CD4-positive, alpha-beta memory T cell (primary cell): Measurements from ENCODE around the gene PHLDA3. TPM values are rescaled to one million over a fixed set of nuclear protein-coding genes. Genes with fewer than 3 reads are reported as not detected.

Experiments used
- CTCF ChIA-PET: fragments of 350-600 bp; sonication (Branson Sonifier 250); formaldehyde crosslinking; loops from one replicate; lab custom pipeline; 2021; ENCODE audit warnings: inconsistent platforms; ENCODE audit not compliant: partially characterized antibody; lab: Charles Lee
- POLR2A ChIA-PET: fragments of 350-600 bp; sonication (Branson Sonifier 250); formaldehyde crosslinking; loops from one replicate; lab custom pipeline; 2021; ENCODE audit not compliant: partially characterized antibody; lab: Charles Lee
- DNase-seq, 5 donors: peaks; one replicate each; pipeline versions ENCODE4 v3.0.0 to v3.0.0-alpha.2; 2020 to 2022; ENCODE audit warnings: mixed read lengths in 1 of 5
- H3K27ac ChIP-seq: one replicate; pipeline ENCODE4 v1.7.0; 2013; ENCODE audit warnings: low read depth, low read length
- H3K27me3 ChIP-seq: 2 replicates; pipeline ENCODE4 v1.7.0; 2013; ENCODE audit warnings: mild to moderate bottlenecking, low read length, moderate library complexity; ENCODE audit not compliant: insufficient read depth
- H3K36me3 ChIP-seq: 2 replicates; pipeline ENCODE4 v1.7.0; 2013; ENCODE audit warnings: mild to moderate bottlenecking, low read length, moderate library complexity; ENCODE audit not compliant: insufficient read depth
- H3K4me1 ChIP-seq: 2 replicates; pipeline ENCODE4 v1.7.0; 2013; ENCODE audit warnings: mild to moderate bottlenecking, low read length, moderate library complexity; ENCODE audit not compliant: insufficient read depth
- H3K4me3 ChIP-seq, 2 donors: one replicate each; pipeline ENCODE4 v1.7.0; 2013; ENCODE audit warnings: low read length in 2 of 2, mild to moderate bottlenecking in 1 of 2
- H3K9me3 ChIP-seq, 2 donors: one replicate each; pipeline ENCODE4 v1.7.0; 2013; ENCODE audit warnings: low read length in 2 of 2, control low read depth in 1 of 2; ENCODE audit not compliant: control insufficient read depth in 1 of 2
- H3K27ac Mint-ChIP-seq, 7 donors: one replicate each; pipeline ENCODE4 v1.8.0; 2020 to 2021; ENCODE audit warnings: mixed read lengths in 7 of 7, mild to moderate bottlenecking in 6 of 7, inconsistent platforms in 3 of 7, moderate library complexity in 3 of 7
- H3K27me3 Mint-ChIP-seq, 2 donors: one replicate each; pipeline ENCODE4 v1.8.0; 2020 to 2021; ENCODE audit warnings: mixed read lengths in 2 of 2
- H3K36me3 Mint-ChIP-seq, 2 donors: one replicate each; pipeline ENCODE4 v1.8.0; 2020 to 2021; ENCODE audit warnings: mixed read lengths in 2 of 2, inconsistent platforms in 1 of 2, mild to moderate bottlenecking in 1 of 2
- H3K4me1 Mint-ChIP-seq, 4 donors: one replicate each; pipeline ENCODE4 v1.8.0; 2020 to 2021; ENCODE audit warnings: mixed read lengths in 4 of 4, mild to moderate bottlenecking in 1 of 4
- H3K4me3 Mint-ChIP-seq, 8 donors: one replicate each; pipeline ENCODE4 v1.8.0; 2020 to 2021; ENCODE audit warnings: mixed read lengths in 8 of 8, mild to moderate bottlenecking in 7 of 8, moderate library complexity in 6 of 8, inconsistent platforms in 3 of 8
- H3K9me3 Mint-ChIP-seq, 8 donors: one replicate each; pipeline ENCODE4 v1.8.0; 2020 to 2021; ENCODE audit warnings: mixed read lengths in 8 of 8, mild to moderate bottlenecking in 5 of 8, inconsistent platforms in 3 of 8, moderate library complexity in 1 of 8
- intact Hi-C: fragments of 100-400 bp; cut with micrococcal nuclease; formaldehyde crosslinking; loops from one replicate; pipeline ENCODE4 v1.15.1; 2023
- polyA plus RNA-seq, 2 donors: library from polyadenylated mRNA; unstranded; fragments of 300-500 nt; fragmentation: Illumina TruSeq; gene quantifications; one replicate each; pipeline ENCODE4 v1.2.3, GENCODE V29; 2021
- total RNA-seq, 2 experiments: library from RNA; stranded (reverse); gene quantifications; one replicate each; pipeline ENCODE4 v1.2.3, GENCODE V29; 2021

The PHLDA3 gene
- total and polyA plus RNA-seq, 4 experiments from 2014 or later: 0.30 to 7.8 (median 4.0) TPM

DNA sequence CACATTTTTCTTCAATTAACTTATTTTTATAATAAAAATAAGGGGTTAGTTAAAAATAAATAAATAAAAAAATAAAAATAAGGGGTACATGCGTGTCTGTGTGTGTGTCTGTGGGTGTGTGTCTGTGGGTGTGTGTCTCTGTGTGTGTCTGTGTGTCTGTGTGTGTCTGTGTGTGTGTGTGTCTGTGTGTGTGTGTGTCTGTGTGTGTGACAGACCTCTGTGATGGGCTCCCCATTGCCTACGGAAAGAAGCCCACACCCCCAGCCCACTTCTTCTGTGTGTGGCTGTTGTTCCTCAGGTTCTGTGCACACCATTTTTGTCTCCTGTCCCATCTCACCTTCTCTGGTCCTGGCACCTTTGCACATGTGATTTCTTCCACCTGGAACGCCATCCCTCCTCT, 9.9 kb downstream of the PHLDA3 start:
- ChIA-PET CTCF (interaction anchor here (0.6 to 3.3 kb wide), 2 partner anchors 11 to 655 kb away, joined by 3 to 9 read pairs; no protein-coding TSS in a partner anchor), POLR2A (no interaction called here)
- DNase-seq: no peak
- Mint-ChIP-seq H3K4me3 (no peak overlapping the region), H3K9me3 (no peaks in the 10 kb centered on the region), H3K27ac (no peak overlapping the region), H3K36me3 (no peaks in the 10 kb centered on the region), H3K27me3 (peaks cover 2 to 3% of the 10 kb centered on the region in 2 donors), H3K4me1 (peaks cover 0 to under 1% (median 0%) of the 10 kb centered on the region in 4 donors)
- Histone ChIP-seq H3K4me1 (no peaks in the 10 kb centered on the region), H3K36me3 (no peaks in the 10 kb centered on the region), H3K4me3 (no peak overlapping the region), H3K27me3 (no peaks in the 10 kb centered on the region), H3K27ac (no peak overlapping the region), H3K9me3 (no peaks in the 10 kb centered on the region)
- intact Hi-C loops: no loop called here

DNA sequence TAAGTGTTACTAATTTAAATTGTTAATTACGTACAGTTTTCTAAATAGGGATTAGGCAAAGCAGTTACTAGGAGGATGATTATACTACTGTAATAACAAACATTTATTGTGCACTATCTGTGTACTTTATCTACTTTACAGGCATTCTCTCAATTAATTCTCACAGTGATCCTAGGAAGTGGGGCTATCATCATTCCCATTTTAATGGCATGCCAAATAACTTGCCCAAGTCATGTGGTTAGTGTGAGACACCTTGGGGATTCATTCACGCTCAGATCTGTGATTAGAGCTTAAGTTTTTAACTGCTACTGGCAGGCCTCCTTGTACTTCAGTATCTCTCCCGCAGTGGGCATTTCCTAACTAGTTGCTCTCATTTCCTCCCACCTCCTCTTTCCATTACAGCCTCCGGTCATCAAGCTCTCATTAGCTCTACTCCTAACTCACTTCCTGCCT, 11.5 kb downstream of the PHLDA3 start:
- ChIA-PET CTCF (interaction anchor here (1.4 to 3.5 kb wide), 2 partner anchors 11 to 55 kb away, joined by 4 to 10 read pairs; no protein-coding TSS in a partner anchor), POLR2A (no interaction called here)
- Histone ChIP-seq H3K4me1 (no peaks in the 10 kb centered on the region), H3K9me3 (no peaks in the 10 kb centered on the region), H3K36me3 (no peaks in the 10 kb centered on the region), H3K27ac (no peak overlapping the region), H3K4me3 (no peak overlapping the region), H3K27me3 (no peaks in the 10 kb centered on the region)
- Mint-ChIP-seq H3K9me3 (peaks cover 0 to 2% (median 0%) of the 10 kb centered on the region in 8 donors), H3K27me3 (peaks cover 2 to 3% of the 10 kb centered on the region in 2 donors), H3K4me1 (peaks cover 0 to 3% (median 0%) of the 10 kb centered on the region in 4 donors), H3K27ac (no peak overlapping the region), H3K4me3 (no peak overlapping the region), H3K36me3 (no peaks in the 10 kb centered on the region)
- intact Hi-C loops: no loop called here
- DNase-seq: no peak

DNA sequence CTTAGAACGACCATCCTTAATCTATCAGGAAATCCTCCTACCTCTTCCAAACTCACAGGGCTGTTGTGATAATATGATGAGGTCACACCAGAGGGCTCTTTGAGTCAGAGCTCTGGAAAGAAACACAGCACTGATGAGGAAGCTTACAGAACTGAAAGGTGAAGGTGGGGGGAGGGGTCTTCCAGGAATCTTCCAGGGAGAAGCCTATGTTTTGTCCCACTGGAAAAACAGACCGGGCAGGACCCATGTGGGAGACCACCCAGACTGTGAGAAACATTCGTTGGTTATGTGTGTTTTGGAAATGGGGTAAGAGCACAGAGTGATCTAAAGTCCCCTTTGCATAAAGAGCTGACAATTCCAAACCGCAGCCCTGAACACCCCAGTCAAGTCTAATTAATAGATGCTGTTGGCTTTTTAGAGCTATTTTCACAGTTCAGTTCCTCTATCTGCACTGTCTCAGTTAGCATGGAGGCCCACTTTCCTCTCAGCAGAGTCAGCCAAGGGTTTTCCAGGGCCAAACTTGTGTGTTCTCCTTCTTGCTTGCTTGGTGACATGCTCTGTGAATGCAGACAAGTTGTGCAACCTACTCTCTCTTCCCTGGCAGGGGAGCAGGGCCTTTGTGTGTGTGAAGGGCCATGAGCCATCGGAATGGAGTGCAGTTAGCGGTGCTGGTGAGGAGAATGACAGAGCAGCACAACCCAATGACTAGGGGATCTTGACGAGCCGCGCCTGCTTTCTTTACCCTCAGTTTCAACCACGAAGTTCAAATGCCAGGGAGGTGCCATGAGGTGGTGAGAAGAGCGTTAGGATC, 12.3 kb downstream of the PHLDA3 start:
- Mint-ChIP-seq H3K4me1 (peaks cover 0 to 3% (median 0%) of the 10 kb centered on the region in 4 donors), H3K36me3 (no peaks in the 10 kb centered on the region), H3K27me3 (peaks cover 2 to 4% of the 10 kb centered on the region in 2 donors), H3K4me3 (no peak overlapping the region), H3K27ac (no peak overlapping the region), H3K9me3 (peaks cover 0 to 2% (median 0%) of the 10 kb centered on the region in 8 donors)
- DNase-seq: no peak
- Histone ChIP-seq H3K36me3 (no peaks in the 10 kb centered on the region), H3K4me1 (no peaks in the 10 kb centered on the region), H3K9me3 (no peaks in the 10 kb centered on the region), H3K27ac (no peak overlapping the region), H3K4me3 (no peak overlapping the region), H3K27me3 (no peaks in the 10 kb centered on the region)
- ChIA-PET CTCF (interaction anchor here (0.6 to 3.5 kb wide), 3 partner anchors 10 to 56 kb away, joined by 3 to 10 read pairs (median 4); no protein-coding TSS in a partner anchor), POLR2A (no interaction called here)
- intact Hi-C loops: no loop called here

DNA sequence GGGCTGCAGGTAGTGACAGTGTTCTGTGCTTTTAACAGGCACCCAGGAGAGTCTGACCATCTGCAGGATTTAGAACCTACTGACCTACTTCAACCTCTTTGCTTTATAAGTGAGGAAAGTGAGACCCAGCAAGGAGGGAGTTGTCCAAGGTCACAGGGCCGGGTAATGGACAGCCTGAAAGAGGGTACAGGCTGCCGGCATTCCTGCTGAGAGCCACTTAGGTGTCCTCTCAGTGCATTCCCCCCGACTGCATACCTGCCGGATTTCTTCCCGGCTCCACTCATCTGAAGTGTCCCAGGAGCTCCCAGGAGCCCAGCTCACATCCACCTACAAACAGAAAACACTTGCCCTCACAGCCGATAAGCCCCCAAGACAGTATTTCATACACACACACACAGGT, 13.9 kb downstream of the PHLDA3 start:
- no peak overlapping the region for H3K4me3 ChIP-seq
- H3K9me3 Mint-ChIP-seq: peaks cover 0 to 2% (median 0%) of the 10 kb centered on the region in 8 donors
- CTCF ChIA-PET: interaction anchor here (3.5 kb wide), 1 partner anchor 8 kb away, joined by 10 read pairs; no protein-coding TSS in a partner anchor
- DNase-seq: no peak
- intact Hi-C loops: no loop called here
- H3K4me3 Mint-ChIP-seq: peak overlapping the region in 1 of 8 donors; percentile 5
- H3K4me1 Mint-ChIP-seq: peaks cover 0 to 3% (median 0%) of the 10 kb centered on the region in 4 donors
- no peaks in the 10 kb centered on the region for H3K4me1 ChIP-seq
- peak overlapping the region in 1 of 7 donors; percentile 5 for H3K27ac Mint-ChIP-seq
- H3K27me3 Mint-ChIP-seq: peaks cover 2 to 6% of the 10 kb centered on the region in 2 donors
- no peak overlapping the region for H3K27ac ChIP-seq
- no peaks in the 10 kb centered on the region for H3K36me3 ChIP-seq
- POLR2A ChIA-PET: no interaction called here
- no peaks in the 10 kb centered on the region for H3K27me3 ChIP-seq
- no peaks in the 10 kb centered on the region for H3K9me3 ChIP-seq
- H3K36me3 Mint-ChIP-seq: no peaks in the 10 kb centered on the region

DNA sequence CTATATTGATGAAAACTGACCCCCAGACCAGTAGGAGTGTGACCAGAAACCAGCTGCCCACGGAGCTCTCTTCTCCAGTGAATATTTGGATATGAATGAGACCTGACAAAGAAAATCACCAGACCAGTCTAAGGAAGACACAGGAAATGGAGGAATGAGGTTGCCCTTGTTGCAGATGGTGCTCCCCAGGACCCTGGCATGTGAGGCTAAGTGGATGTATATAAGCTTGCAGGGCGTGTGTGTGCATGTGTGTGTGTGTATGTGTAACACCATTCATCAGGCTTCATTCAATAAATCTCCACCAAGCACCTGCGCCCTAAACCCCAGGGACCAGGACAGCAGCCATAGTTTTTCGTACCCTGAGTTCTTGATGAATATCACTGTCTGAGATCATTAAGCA, 14.4 kb downstream of the PHLDA3 start:
- Histone ChIP-seq H3K4me1 (no peaks in the 10 kb centered on the region), H3K9me3 (no peaks in the 10 kb centered on the region), H3K27me3 (no peaks in the 10 kb centered on the region), H3K36me3 (no peaks in the 10 kb centered on the region), H3K4me3 (no peak overlapping the region), H3K27ac (no peak overlapping the region)
- intact Hi-C loops: no loop called here
- Mint-ChIP-seq H3K36me3 (no peaks in the 10 kb centered on the region), H3K27ac (no peak overlapping the region), H3K4me3 (no peak overlapping the region), H3K4me1 (peaks cover 0 to 3% (median 0%) of the 10 kb centered on the region in 4 donors), H3K9me3 (peaks cover 0 to 2% (median 0%) of the 10 kb centered on the region in 8 donors), H3K27me3 (peaks cover 4 to 8% of the 10 kb centered on the region in 2 donors)
- CTCF ChIA-PET: interaction anchor here (0.6 to 1.2 kb wide), 2 partner anchors 19 to 27 kb away, joined by 4 to 5 read pairs; no protein-coding TSS in a partner anchor
- POLR2A ChIA-PET: no interaction called here
- DNase-seq: no peak

DNA sequence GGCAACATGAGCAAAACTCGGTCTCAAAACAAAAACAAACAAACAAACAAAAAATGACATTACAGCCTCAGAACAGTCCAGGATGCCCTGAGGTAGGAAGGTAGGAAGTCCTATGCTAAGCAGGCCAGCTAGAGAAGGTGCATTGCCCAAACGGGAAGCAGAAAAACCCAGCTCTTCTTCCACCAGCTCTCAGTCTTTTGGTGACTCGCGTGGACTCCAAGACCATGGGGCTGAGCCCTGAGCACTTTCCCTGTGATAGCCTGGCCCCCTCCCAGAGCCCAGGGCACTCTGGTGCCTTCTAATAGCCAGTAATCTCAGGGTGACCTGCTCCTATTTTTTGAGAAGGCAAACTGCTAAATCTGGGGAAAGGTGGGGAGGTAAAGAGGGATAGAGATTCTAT, 16.1 kb downstream of the PHLDA3 start:
- ChIA-PET CTCF (interaction anchor here (1.1 kb wide), 1 partner anchor 60 kb away, joined by 3 read pairs; no protein-coding TSS in a partner anchor), POLR2A (interaction anchor here (0.6 kb wide), 1 partner anchor 17 kb away, joined by 3 read pairs; no protein-coding TSS in a partner anchor)
- H3K27me3 Mint-ChIP-seq: peaks cover 7 to 8% of the 10 kb centered on the region in 2 donors
- Histone ChIP-seq H3K4me1 (peaks cover 5% of the 10 kb centered on the region), H3K36me3 (no peaks in the 10 kb centered on the region), H3K4me3 (no peak overlapping the region), H3K9me3 (no peaks in the 10 kb centered on the region), H3K27me3 (no peaks in the 10 kb centered on the region), H3K27ac (no peak overlapping the region)
- H3K4me3 Mint-ChIP-seq: no peak overlapping the region
- no peak for DNase-seq
- H3K36me3 Mint-ChIP-seq: no peaks in the 10 kb centered on the region
- peaks cover 0 to 2% (median 0%) of the 10 kb centered on the region in 8 donors for H3K9me3 Mint-ChIP-seq
- peaks cover 0 to 4% (median 3%) of the 10 kb centered on the region in 4 donors for H3K4me1 Mint-ChIP-seq
- H3K27ac Mint-ChIP-seq: no peak overlapping the region
- intact Hi-C loops: no loop called here

DNA sequence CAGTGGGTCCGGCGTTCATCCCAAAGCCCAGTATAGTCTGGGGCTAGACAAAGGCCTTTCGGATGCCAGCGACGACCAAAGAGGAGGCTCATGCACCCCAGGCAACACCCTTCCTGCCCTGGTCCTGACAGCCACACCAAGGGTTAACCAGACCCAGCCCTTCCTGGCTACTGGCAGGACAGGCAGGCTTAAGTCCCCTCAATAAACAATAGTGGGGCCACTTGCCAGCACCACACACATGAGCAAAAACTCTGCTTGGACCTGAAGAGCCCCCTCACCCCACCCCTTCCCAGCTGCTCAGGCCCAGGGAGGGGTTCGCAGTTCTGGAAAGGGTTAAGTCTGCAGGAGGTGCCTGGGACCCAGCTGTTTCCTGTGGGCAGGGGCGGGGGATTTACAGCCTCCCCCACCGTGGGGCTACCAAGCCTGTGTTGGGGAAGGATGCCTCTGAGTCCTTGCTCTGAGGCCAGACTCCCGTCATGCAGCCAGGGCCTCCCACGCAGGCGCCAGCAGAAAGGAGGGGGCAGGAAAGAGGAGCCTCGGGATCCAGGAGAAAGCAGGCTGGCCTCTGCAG, 18.2 kb downstream of the PHLDA3 start:
- H3K36me3 ChIP-seq: no peaks in the 10 kb centered on the region
- DNase-seq: no peak
- ChIA-PET CTCF (interaction anchor here (1.4 to 4.5 kb wide), 2 partner anchors 30 to 62 kb away, joined by 4 to 48 read pairs; no protein-coding TSS in a partner anchor), POLR2A (no interaction called here)
- no peaks in the 10 kb centered on the region for H3K27me3 ChIP-seq
- Mint-ChIP-seq H3K27ac (no peak overlapping the region), H3K9me3 (peaks cover 0 to 2% (median 0%) of the 10 kb centered on the region in 8 donors), H3K36me3 (no peaks in the 10 kb centered on the region), H3K4me3 (no peak overlapping the region), H3K27me3 (peaks cover 8 to 11% of the 10 kb centered on the region in 2 donors), H3K4me1 (peaks cover 0 to 4% (median 4%) of the 10 kb centered on the region in 4 donors)
- no peak overlapping the region for H3K4me3 ChIP-seq
- H3K27ac ChIP-seq: no peak overlapping the region
- peaks cover 6% of the 10 kb centered on the region for H3K4me1 ChIP-seq
- intact Hi-C loops: no loop called here
- no peaks in the 10 kb centered on the region for H3K9me3 ChIP-seq
